ENCODE data around the gene ELOVL1. TPM values are rescaled to one million over a fixed set of nuclear protein-coding genes. Genes with fewer than 3 reads are reported as not detected.

ELOVL1 gene
- total and polyA plus RNA-seq, 2 of the 13 experiments (the other 11 are each of a cell fraction or from before 2014, with no cell fraction given) = 55.2 to 77.4 TPM

DNA sequence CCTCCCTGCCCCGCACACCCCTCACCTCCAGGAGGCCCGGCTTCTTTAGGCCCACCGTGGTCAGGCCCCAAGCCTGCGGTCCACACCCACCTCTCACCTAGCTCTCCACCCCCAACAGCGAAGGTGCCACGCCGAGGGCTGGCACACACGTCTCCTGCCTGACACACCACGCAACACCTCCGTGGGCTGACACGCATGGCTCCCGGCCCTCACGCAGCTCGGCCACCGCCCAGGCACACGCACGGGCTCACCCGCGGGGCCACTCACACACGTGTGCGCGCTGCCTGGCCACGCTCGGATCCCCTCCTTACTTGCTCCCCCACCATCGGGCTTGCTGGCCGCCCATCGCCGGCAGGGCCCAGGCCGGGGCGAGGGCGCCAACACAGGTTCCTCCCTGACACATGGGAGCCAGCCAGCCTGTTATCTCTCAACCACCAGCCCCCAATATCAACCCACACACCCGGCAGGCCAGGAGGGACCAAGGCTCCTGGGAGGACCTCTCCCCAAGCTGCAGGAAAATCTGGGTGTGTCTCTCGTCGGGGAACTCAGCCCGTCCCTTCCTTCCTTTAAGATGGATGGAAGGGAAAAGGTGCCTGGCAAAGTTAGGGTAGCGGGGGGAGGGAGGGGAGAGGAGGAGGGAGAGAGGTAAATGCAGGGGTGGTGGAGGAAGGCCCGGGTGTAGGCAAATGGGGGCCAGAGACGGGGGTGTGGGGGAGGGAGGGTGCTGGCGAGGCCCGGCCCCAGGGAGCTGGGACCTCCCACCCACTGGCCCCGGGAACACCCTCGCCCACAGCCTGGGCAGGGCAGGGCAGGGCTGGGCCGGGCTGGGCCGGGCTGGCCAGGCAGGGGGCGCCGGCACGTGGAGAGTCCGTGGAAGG is 546 bp downstream of the ELOVL1 start (continued):
- TF ChIP-seq, protein P1, sequence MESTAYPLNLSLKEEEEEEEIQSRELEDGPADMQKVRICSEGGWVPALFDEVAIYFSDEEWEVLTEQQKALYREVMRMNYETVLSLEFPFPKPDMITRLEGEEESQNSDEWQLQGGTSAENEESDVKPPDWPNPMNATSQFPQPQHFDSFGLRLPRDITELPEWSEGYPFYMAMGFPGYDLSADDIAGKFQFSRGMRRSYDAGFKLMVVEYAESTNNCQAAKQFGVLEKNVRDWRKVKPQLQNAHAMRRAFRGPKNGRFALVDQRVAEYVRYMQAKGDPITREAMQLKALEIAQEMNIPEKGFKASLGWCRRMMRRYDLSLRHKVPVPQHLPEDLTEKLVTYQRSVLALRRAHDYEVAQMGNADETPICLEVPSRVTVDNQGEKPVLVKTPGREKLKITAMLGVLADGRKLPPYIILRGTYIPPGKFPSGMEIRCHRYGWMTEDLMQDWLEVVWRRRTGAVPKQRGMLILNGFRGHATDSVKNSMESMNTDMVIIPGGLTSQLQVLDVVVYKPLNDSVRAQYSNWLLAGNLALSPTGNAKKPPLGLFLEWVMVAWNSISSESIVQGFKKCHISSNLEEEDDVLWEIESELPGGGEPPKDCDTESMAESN (CRISPR knock-in tag; conservative IDR thresholded peaks at IDR 0.05) = 0 out of 2 replicates have a peak, but pooled peaks have one; percentile 14
- TF ChIP-seq NFE2L1 (CRISPR knock-in tag; IDR thresholded peaks at IDR 0.05; ENCODE audit: borderline replicate concordance) = peak; percentile 21; the same call in 1 of the 2 replicates
- peak; percentile 29 for TF ChIP-seq HNRNPLL (IDR thresholded peaks at IDR 0.05; ENCODE audit: low read depth, low read length, poor library complexity, severe bottlenecking)
- TF ChIP-seq ZNF143 (CRISPR knock-in tag; IDR thresholded peaks at IDR 0.05) = no peak
- no peak for TF ChIP-seq TBX3 (IDR thresholded peaks at IDR 0.05; ENCODE audit: borderline replicate concordance)
- no peak; the same call in 1 of the 2 replicates for TF ChIP-seq NCOA2 (CRISPR knock-in tag; IDR thresholded peaks at IDR 0.05)
- no peak for TF ChIP-seq ETV6 (CRISPR knock-in tag; conservative IDR thresholded peaks at IDR 0.05)
- no peak for TF ChIP-seq ZNF432 (CRISPR knock-in tag; IDR thresholded peaks at IDR 0.05; ENCODE audit: borderline replicate concordance)
- TF ChIP-seq MAF1 (CRISPR knock-in tag; IDR thresholded peaks at IDR 0.05; ENCODE audit: borderline replicate concordance) = 0 out of 2 replicates have a peak, but pooled peaks have one; percentile 44
- TF ChIP-seq NCOA1 (CRISPR knock-in tag; IDR thresholded peaks at IDR 0.05) = no peak
- TF ChIP-seq, protein P2, sequence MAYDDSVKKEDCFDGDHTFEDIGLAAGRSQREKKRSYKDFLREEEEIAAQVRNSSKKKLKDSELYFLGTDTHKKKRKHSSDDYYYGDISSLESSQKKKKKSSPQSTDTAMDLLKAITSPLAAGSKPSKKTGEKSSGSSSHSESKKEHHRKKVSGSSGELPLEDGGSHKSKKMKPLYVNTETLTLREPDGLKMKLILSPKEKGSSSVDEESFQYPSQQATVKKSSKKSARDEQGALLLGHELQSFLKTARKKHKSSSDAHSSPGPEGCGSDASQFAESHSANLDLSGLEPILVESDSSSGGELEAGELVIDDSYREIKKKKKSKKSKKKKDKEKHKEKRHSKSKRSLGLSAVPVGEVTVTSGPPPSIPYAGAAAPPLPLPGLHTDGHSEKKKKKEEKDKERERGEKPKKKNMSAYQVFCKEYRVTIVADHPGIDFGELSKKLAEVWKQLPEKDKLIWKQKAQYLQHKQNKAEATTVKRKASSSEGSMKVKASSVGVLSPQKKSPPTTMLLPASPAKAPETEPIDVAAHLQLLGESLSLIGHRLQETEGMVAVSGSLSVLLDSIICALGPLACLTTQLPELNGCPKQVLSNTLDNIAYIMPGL (CRISPR knock-in tag; IDR thresholded peaks at IDR 0.05; ENCODE audit: borderline replicate concordance in 1 of 2, low read depth in 1 of 2) = peak in 1 of 2 experiments; percentile 13; a peak in 1 of 4 replicates
- no peak; the same call in 1 of the 2 replicates for TF ChIP-seq SAP130 (CRISPR knock-in tag; IDR thresholded peaks at IDR 0.05; ENCODE audit: low read depth)
- TF ChIP-seq JUN (CRISPR knock-in tag; IDR thresholded peaks at IDR 0.05) = 0 out of 2 replicates have a peak, but pooled peaks have one; percentile 4
- TF ChIP-seq RBFOX2 (IDR thresholded peaks at IDR 0.05; ENCODE audit: low read depth, low read length) = peak; percentile 56; the same call in 1 of the 2 replicates
- TF ChIP-seq ZNF468 (CRISPR knock-in tag; IDR thresholded peaks at IDR 0.05) = no peak
- no peak for TF ChIP-seq ZNF446 (CRISPR knock-in tag; IDR thresholded peaks at IDR 0.05)
- TF ChIP-seq ZC3H4 (CRISPR knock-in tag; IDR thresholded peaks at IDR 0.05; ENCODE audit: borderline replicate concordance) = no peak
- TF ChIP-seq ZNF260 (CRISPR knock-in tag; IDR thresholded peaks at IDR 0.05; ENCODE audit: borderline replicate concordance, low read depth) = no peak
- TF ChIP-seq, protein P3, sequence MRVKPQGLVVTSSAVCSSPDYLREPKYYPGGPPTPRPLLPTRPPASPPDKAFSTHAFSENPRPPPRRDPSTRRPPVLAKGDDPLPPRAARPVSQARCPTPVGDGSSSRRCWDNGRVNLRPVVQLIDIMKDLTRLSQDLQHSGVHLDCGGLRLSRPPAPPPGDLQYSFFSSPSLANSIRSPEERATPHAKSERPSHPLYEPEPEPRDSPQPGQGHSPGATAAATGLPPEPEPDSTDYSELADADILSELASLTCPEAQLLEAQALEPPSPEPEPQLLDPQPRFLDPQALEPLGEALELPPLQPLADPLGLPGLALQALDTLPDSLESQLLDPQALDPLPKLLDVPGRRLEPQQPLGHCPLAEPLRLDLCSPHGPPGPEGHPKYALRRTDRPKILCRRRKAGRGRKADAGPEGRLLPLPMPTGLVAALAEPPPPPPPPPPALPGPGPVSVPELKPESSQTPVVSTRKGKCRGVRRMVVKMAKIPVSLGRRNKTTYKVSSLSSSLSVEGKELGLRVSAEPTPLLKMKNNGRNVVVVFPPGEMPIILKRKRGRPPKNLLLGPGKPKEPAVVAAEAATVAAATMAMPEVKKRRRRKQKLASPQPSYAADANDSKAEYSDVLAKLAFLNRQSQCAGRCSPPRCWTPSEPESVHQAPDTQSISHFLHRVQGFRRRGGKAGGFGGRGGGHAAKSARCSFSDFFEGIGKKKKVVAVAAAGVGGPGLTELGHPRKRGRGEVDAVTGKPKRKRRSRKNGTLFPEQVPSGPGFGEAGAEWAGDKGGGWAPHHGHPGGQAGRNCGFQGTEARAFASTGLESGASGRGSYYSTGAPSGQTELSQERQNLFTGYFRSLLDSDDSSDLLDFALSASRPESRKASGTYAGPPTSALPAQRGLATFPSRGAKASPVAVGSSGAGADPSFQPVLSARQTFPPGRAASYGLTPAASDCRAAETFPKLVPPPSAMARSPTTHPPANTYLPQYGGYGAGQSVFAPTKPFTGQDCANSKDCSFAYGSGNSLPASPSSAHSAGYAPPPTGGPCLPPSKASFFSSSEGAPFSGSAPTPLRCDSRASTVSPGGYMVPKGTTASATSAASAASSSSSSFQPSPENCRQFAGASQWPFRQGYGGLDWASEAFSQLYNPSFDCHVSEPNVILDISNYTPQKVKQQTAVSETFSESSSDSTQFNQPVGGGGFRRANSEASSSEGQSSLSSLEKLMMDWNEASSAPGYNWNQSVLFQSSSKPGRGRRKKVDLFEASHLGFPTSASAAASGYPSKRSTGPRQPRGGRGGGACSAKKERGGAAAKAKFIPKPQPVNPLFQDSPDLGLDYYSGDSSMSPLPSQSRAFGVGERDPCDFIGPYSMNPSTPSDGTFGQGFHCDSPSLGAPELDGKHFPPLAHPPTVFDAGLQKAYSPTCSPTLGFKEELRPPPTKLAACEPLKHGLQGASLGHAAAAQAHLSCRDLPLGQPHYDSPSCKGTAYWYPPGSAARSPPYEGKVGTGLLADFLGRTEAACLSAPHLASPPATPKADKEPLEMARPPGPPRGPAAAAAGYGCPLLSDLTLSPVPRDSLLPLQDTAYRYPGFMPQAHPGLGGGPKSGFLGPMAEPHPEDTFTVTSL (CRISPR knock-in tag; IDR thresholded peaks at IDR 0.05; ENCODE audit: borderline replicate concordance) = no peak
